NCI-H187 treated with DMSO at 0.1 percent for 48 hours (cell line): ENCODE data around the gene KCNJ13.
"Not testable (repeated sequence)": the region's sequence is repeated elsewhere in the genome, so short reads cannot be mapped to it uniquely, and the experiment has no call there.

Experiments
- DNase-seq: peaks from one replicate; lab custom pipeline; 2025; lab: John Stamatoyannopoulos, UW

KCNJ13 gene

GRCh38 chr2:232767866-232768265 lies 8.5 kb downstream of the KCNJ13 start:
- no peak for DNase-seq

DNA sequence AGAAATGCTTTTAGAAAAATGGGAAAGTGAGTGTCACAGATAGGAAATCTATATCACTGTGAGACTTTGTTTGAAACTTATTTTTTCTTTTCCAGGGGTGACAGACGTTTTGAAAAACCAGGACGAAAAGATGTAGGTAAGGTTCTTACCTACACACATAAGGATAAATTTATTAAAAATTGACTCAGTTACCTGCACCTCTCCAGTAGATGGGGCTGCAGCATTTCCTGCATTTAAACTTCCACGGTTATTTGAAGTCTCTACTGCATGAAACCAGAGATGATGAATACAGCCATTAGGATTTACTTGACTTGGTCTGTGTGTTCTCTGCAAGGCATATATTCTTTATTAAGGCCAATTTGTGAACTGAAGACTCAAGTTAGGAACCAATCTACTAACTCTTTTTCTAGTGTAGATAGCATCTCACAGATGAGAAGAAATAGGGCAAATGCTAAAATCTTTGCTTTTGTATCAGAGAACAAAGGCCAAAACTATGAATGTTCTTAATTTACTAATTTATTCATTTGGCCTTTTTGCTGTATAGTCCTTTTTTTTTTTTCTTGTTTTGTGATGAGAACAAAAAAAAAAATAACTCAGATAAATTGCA lies 15.0 kb downstream of the KCNJ13 start:
- DNase-seq: no peak

DNA sequence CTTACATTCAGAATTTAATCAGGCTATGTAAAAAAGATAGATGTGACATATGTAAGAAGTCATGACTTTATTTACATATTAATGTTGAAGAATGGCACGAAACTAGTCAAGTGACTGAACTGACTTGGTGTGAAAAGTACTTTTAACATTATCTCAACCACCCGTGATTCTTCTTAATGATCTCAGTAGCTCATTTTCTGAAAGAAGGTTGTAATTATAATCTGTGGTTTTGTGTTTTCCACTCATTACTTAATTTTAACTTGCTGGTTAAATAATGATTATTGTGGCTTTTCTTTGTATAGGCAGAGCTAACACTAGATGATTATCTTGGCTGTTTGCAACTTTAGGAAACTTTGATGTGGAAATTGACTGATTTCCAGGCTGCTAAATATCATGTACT lies 18.5 kb downstream of the KCNJ13 start:
- no peak for DNase-seq

DNA sequence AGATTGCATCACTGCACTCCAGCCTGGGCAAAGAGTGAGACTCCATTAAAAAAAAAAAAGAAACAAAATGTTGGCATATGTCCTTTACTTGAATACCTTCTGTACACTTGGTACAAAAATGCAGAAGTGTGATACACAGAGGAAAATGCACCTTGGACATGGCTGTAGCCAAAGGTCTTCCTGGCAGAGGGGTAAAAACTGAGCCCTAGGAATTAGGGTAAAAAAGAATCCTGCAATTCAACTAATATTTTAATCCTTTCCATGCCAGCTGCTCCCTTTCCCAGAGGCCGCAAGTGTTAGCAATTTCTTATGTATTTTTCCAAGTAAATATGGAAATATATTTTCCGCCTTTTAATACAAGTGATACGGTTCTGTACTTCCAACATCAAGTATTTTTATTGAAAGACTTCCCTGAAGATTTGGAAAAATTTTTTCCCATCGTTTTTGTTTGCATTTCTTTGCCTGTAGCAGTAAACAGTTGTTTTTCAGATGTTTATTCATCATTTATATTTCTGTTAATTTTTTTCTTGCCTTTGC lies 26.2 kb downstream of the KCNJ13 start:
- no peak for DNase-seq

DNA sequence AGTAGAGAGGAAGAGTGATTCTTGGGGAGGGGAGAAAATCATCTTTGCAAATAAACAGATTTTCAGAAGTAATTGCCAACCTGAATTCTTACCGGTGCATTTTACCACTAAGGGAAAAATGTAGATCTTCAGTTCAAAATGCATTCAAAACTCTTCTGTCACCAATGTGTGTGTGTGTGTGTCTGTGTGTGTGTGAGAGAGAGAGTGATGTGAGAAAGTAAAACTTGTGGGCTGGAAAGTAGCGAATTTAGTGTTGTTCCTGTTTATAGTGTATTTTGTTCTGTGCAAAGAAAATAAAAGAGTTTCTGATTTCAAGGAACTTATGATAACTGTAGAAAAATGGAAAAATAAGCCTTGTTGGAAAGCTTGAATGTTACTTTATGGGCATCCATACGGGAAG lies 27.0 kb downstream of the KCNJ13 start:
- DNase-seq: no peak

DNA sequence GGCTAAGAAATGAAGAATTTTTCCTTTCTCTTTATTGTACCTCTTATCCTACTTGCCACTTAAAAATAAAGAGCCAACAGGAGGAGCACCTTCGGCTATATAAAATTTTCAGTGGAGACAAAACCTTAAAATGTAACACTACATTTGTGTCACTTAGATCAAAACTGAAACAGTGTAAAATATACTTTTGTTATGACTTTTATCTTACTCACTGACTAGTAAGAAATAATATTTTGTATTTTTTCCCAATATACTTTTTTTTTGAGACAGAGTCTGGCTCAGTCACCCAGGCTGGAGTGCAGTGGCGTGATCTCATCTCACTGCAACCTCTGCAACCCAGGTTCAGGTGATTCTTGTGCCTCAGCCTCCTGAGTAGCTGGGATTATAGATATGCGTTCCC lies 28.3 kb downstream of the KCNJ13 start:
- DNase-seq: no peak

- DNase-seq: no peak
Measured at GRCh38 chr2:232744963-232745362, 31.4 kb downstream of the KCNJ13 start.

DNA sequence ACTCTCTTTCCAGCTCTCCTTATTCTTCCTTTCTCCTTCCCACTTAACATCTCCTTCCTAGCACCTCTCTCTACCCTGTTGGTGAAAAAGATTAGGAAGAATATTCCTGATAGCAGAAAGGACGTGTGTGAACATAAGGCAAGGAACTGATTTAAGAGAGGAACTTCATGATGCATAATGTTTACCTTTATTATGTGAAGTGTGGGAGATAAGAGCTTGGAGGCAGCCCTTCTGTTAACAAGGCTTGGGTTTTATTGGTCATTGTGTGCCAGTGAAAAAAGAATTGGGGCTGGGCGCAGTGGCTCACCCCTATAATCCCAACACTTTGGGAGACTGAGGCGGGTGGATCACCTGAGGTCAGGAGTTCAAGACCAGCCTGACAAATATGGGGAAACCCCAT lies 34.4 kb downstream of the KCNJ13 start:
- DNase-seq: no peak

DNA sequence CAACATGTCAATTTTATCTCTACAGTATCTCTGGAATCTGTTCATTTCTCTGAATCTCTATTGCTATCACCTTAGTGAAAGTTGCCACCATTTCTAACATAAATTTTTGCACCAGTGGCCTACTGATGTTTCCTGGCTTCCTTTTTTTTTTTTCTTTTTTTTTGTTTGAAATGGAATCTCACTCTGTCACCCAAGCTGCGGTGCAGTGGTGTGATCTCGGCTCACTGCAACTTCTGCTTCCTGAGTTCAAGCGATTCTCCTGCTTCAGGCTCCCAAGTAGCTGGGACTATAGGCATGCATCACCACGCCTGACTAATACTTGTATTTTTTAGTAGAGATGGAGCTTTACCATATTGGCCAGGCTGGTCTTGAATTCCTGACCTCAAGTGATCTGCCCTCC lies 35.1 kb downstream of the KCNJ13 start:
- no peak for DNase-seq

GRCh38 chr2:232731470-232731869 lies 44.9 kb downstream of the KCNJ13 start:
- DNase-seq: no peak

- DNase-seq: no peak
Measured at GRCh38 chr2:232728785-232729184, 47.6 kb downstream of the KCNJ13 start.

- DNase-seq: no peak
Measured at GRCh38 chr2:232723027-232723426, 53.3 kb downstream of the KCNJ13 start.

DNA sequence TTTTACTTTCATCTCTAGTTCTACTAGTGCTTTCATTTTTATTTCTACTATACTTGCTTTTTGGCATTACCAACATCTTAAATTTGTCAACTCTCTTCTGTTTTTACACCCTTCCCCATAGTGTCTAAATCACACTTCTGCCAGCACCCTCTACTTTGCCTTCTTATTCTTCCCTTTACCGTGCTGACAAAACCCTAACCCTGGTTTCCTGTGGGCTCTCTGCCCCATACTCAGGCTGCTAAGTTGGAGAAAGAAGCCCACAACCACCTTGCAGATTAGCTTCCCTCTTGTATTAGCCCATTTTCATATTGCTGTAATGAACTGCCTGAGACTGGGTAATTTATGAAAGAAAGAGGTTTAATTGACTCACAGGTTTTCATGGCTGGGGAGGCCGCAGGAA lies 54.5 kb downstream of the KCNJ13 start:
- DNase-seq: no peak

- DNase-seq: no peak
Measured at GRCh38 chr2:232721261-232721660, 55.1 kb downstream of the KCNJ13 start.

DNA sequence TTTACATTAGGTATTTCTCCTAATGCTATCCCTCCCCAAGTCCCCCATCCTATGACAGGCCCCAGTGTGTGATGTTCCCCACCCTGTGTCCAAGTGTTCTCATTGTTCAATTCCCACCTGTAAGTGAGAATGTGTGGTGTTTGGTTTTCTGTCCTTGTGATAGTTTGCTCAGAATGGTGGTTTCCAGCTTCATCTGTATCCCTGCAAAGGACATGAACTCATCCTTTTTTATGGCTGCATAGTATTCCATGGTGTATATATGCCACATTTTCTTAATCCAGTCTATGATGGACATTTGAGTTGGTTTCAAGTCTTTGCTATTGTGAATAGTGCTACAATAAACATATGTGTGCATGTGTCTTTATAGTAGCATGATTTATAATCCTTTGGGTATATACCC lies 56.3 kb downstream of the KCNJ13 start:
- DNase-seq: not testable (repeated sequence)
